OCI-LY3 (cell line): ENCODE data around the gene CELA2A.

Experiments used
- H2AFZ ChIP-seq: fragments of 200-600, 300-600 bp; shearing (Covaris generic); 2 replicates; pipeline ENCODE4 v1.6.0; 2014; ENCODE audit warnings: antibody characterized with exemption, low read depth, low read length
- H3K27ac ChIP-seq: fragments of 200-600, 300-600 bp; sonication (generic); 2 replicates; pipeline ENCODE4 v1.5.1; 2014; ENCODE audit warnings: mild to moderate bottlenecking, low read length, moderate library complexity, mixed read lengths
- H3K27me3 ChIP-seq: fragments of 200-600, 300-600 bp; sonication (generic); 2 replicates; pipeline ENCODE4 v1.6.1; 2014; ENCODE audit warnings: low read depth, low read length, mixed read lengths
- H3K36me3 ChIP-seq: fragments of 200-600, 300-600 bp; sonication (generic); replicated peaks from 2 replicates; pipeline ENCODE3; 2014; ENCODE audit warnings: low read depth, low read length, mixed read lengths
- H3K4me1 ChIP-seq: fragments of 300-600, 200-600 bp; sonication (generic); 2 replicates; pipeline ENCODE4 v1.6.1; 2014; ENCODE audit warnings: low read length, mixed read lengths
- H3K4me2 ChIP-seq: fragments of 200-600, 300-600 bp; sonication (generic); 2 replicates; pipeline ENCODE4 v1.6.1; 2014; ENCODE audit warnings: low read length, mixed read lengths
- H3K4me3 ChIP-seq: fragments of 300-600, 200-600 bp; sonication (generic); 2 replicates; pipeline ENCODE4 v1.5.1; 2014; ENCODE audit warnings: antibody characterized with exemption, mild to moderate bottlenecking, low read length, moderate library complexity
- H3K79me2 ChIP-seq: fragments of 300-600, 200-600 bp; shearing (Covaris generic); 2 replicates; pipeline ENCODE4 v1.6.1; 2014; ENCODE audit warnings: mild to moderate bottlenecking, low read length, mixed read lengths
- H3K9ac ChIP-seq: fragments of 300-600, 200-600 bp; shearing (Covaris generic); 2 replicates; pipeline ENCODE4 v1.6.0; 2014; ENCODE audit warnings: mild to moderate bottlenecking, low read length, moderate library complexity
- H3K9me3 ChIP-seq: fragments of 200-600, 300-600 bp; shearing (Covaris generic); 2 replicates; pipeline ENCODE4 v1.6.1; 2014; ENCODE audit warnings: low read length, mixed read lengths; ENCODE audit not compliant: insufficient read depth
- H4K20me1 ChIP-seq: fragments of 200-600, 300-600 bp; sonication (generic); 2 replicates; pipeline ENCODE4 v1.6.1; 2016; ENCODE audit warnings: low read length, mixed read lengths; ENCODE audit not compliant: insufficient read depth
- EZH2phosphoT487 ChIP-seq: fragments of 200-600 bp; shearing (Covaris generic); IDR thresholded peaks from 2 replicates; pipeline ENCODE4 v1.6.1; 2018; ENCODE audit warnings: antibody characterized with exemption, mixed run types, low read depth
- TF ChIP-seq, protein P1 (sequence below): fragments of 200-600, 300-600 bp; sonication (generic); IDR thresholded peaks from 2 replicates; pipeline ENCODE4 v1.5.1; 2014; ENCODE audit warnings: antibody characterized with exemption, low read length, low read depth

The CELA2A gene

DNA sequence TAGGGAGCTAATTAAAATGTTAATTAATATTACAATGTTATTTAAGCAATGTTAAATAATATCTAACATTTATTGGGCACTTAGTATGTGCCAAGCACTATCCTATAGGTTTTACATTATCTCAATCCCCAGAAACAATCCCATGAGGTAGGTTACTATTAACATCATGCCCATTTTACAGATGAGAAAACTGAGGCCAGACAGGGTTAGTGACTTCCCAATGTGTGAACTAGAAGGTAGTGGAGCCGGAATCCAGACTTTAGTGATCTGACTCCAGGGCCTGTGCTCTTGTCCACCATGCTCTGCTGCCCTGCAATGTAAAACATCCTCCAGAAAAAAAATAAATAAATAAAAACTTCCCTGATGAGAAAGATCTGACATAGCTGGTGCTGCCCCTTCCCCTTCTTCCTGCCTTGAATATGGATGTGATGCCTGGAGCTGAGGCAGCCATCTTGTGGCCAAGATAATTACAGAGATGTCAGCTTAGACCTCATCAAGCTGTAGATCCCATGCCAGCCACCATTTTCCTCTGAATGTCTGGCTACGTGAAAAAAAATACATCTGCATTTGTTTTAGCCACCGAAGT is 7.6 kb upstream of the CELA2A start:
- no peak overlapping the region for H3K27ac ChIP-seq
- TF ChIP-seq EZH2phosphoT487: no peak
- TF ChIP-seq, protein P1, sequence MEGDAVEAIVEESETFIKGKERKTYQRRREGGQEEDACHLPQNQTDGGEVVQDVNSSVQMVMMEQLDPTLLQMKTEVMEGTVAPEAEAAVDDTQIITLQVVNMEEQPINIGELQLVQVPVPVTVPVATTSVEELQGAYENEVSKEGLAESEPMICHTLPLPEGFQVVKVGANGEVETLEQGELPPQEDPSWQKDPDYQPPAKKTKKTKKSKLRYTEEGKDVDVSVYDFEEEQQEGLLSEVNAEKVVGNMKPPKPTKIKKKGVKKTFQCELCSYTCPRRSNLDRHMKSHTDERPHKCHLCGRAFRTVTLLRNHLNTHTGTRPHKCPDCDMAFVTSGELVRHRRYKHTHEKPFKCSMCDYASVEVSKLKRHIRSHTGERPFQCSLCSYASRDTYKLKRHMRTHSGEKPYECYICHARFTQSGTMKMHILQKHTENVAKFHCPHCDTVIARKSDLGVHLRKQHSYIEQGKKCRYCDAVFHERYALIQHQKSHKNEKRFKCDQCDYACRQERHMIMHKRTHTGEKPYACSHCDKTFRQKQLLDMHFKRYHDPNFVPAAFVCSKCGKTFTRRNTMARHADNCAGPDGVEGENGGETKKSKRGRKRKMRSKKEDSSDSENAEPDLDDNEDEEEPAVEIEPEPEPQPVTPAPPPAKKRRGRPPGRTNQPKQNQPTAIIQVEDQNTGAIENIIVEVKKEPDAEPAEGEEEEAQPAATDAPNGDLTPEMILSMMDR: no peak

GRCh38 chr1:15449567-15449966 is 7.0 kb upstream of the CELA2A start:
- Histone ChIP-seq H3K4me2 (no peak overlapping the region), H2AFZ (no peak overlapping the region), H3K4me3 (no peak overlapping the region), H3K27me3 (no peaks in the 10 kb centered on the region), H4K20me1 (no peaks in the 10 kb centered on the region), H3K9me3 (no peaks in the 10 kb centered on the region), H3K9ac (no peak overlapping the region), H3K79me2 (no peaks in the 10 kb centered on the region), H3K36me3 (no peaks in the 10 kb centered on the region), H3K27ac (no peak overlapping the region), H3K4me1 (no peaks in the 10 kb centered on the region)
- TF ChIP-seq, protein P1: no peak
- TF ChIP-seq EZH2phosphoT487: no peak

More for the DNA sequence above, 7.6 kb upstream of the CELA2A start:
- Histone ChIP-seq H3K4me1 (no peaks in the 10 kb centered on the region), H4K20me1 (no peaks in the 10 kb centered on the region), H2AFZ (no peak overlapping the region), H3K4me2 (no peak overlapping the region), H3K4me3 (no peak overlapping the region), H3K9ac (no peak overlapping the region), H3K9me3 (no peaks in the 10 kb centered on the region), H3K36me3 (no peaks in the 10 kb centered on the region), H3K27me3 (no peaks in the 10 kb centered on the region), H3K79me2 (no peaks in the 10 kb centered on the region)

GRCh38 chr1:15451014-15451722 is 5.4 kb upstream of the CELA2A start:
- Histone ChIP-seq H3K79me2 (no peaks in the 10 kb centered on the region), H3K27ac (no peak overlapping the region), H3K9ac (no peak overlapping the region), H3K27me3 (no peaks in the 10 kb centered on the region), H4K20me1 (no peaks in the 10 kb centered on the region), H3K4me1 (peaks cover 11% of the 10 kb centered on the region), H3K4me3 (no peak overlapping the region), H2AFZ (no peak overlapping the region), H3K9me3 (no peaks in the 10 kb centered on the region), H3K4me2 (no peak overlapping the region), H3K36me3 (no peaks in the 10 kb centered on the region)
- no peak for TF ChIP-seq EZH2phosphoT487
- TF ChIP-seq, protein P1: no peak

GRCh38 chr1:15452216-15452615 is 4.3 kb upstream of the CELA2A start:
- H4K20me1 ChIP-seq: no peaks in the 10 kb centered on the region
- TF ChIP-seq, protein P1: no peak
- TF ChIP-seq EZH2phosphoT487: no peak

More at GRCh38 chr1:15452216-15452615, 4.3 kb upstream of the CELA2A start:
- no peak overlapping the region for H3K4me3 ChIP-seq
- H2AFZ ChIP-seq: no peak overlapping the region
- no peaks in the 10 kb centered on the region for H3K27me3 ChIP-seq
- H3K27ac ChIP-seq: no peak overlapping the region
- peaks cover 13% of the 10 kb centered on the region for H3K4me1 ChIP-seq
- no peaks in the 10 kb centered on the region for H3K9me3 ChIP-seq
- H3K4me2 ChIP-seq: no peak overlapping the region
- no peaks in the 10 kb centered on the region for H3K79me2 ChIP-seq
- no peak overlapping the region for H3K9ac ChIP-seq
- H3K36me3 ChIP-seq: no peaks in the 10 kb centered on the region
